K562 (cell line): ENCODE results near the gene LPAR5.

Experiments
- CTCF ChIP-seq, 3 experiments: IDR thresholded peaks in 2 of 3; conservative IDR thresholded peaks in 1 of 3; 2 replicates each; pipeline ENCODE4 v1.5.1; 2011 to 2012; ENCODE audit warnings: low read length in 3 of 3, mild to moderate bottlenecking in 3 of 3, control low read depth in 2 of 3, improper control_type of control experiment in 1 of 3, inconsistent platforms in 1 of 3, low read depth in 1 of 3, mixed read lengths in 1 of 3, moderate library complexity in 1 of 3; ENCODE audit not compliant: insufficient read depth in 2 of 3
- ESRRA ChIP-seq: fragments of 450-650 bp; IDR thresholded peaks from 2 replicates; pipeline ENCODE4 v1.6.1; 2014; ENCODE audit warnings: low read depth, mild to moderate bottlenecking, moderate library complexity, borderline replicate concordance
- MLLT1 ChIP-seq, 2 experiments: fragments of 450-650 bp; IDR thresholded peaks; 2 replicates each; pipeline ENCODE4 v1.6.1; 2016
- NFIC ChIP-seq: fragments of 450-650 bp; IDR thresholded peaks from 2 replicates; pipeline ENCODE4 v1.6.1; 2017; ENCODE audit warnings: mild to moderate bottlenecking, inconsistent platforms

- TF ChIP-seq CTCF (IDR thresholded peaks at IDR 0.05 in 2 of 3, conservative IDR thresholded peaks at IDR 0.05 in 1 of 3; ENCODE audit: insufficient read depth in 2 of 3, low read depth in 1 of 3, low read length in 3 of 3) (no peak), NFIC (no peak), MLLT1 (IDR thresholded peaks at IDR 0.05) (no peak), ESRRA (no peak)
Observed at GRCh38 chr12:6573001-6573400, 62.8 kb downstream of the LPAR5 start.
